Kidney epithelial cell (primary cell): Measurements from ENCODE around the gene SIDT2. TPM values are rescaled to one million over a fixed set of nuclear protein-coding genes. Genes with fewer than 3 reads are reported as not detected.
"Not testable (repeated sequence)": the region's sequence is repeated elsewhere in the genome, so short reads cannot be mapped to it uniquely, and the experiment has no call there.

Source experiments
- DNase-seq: peaks from one replicate; pipeline ENCODE4 v3.0.0-alpha.2; 2010; ENCODE audit warnings: low read depth
- H3K27me3 ChIP-seq: 2 replicates; pipeline ENCODE4 v1.6.0; 2011; ENCODE audit warnings: low read length; ENCODE audit not compliant: control insufficient read depth, insufficient read depth
- H3K36me3 ChIP-seq: 2 replicates; pipeline ENCODE4 v1.5.1; 2011; ENCODE audit warnings: low read length; ENCODE audit not compliant: control insufficient read depth, insufficient read depth
- H3K4me3 ChIP-seq: 2 replicates; pipeline ENCODE4 v1.5.1; 2011; ENCODE audit warnings: low read depth, mild to moderate bottlenecking, control low read depth, low read length
- CTCF ChIP-seq: IDR thresholded peaks from 2 replicates; pipeline ENCODE4 v1.5.1; 2011; ENCODE audit warnings: mild to moderate bottlenecking, moderate library complexity, low read length, control low read depth, inconsistent platforms; ENCODE audit not compliant: insufficient read depth, poor library complexity, severe bottlenecking
- total RNA-seq: library from RNA; depleted of rRNA; stranded (reverse); fragments of >200 nt; gene quantifications from 2 replicates; pipeline ENCODE4 v1.2.3, GENCODE V29; 2015

The SIDT2 gene
- total RNA-seq, 1 donor from 2014 or later: 14.6 TPM

GRCh38 chr11:117205211-117205818 lies 26.8 kb downstream of the SIDT2 start:
- TF ChIP-seq CTCF: no peak
- H3K36me3 ChIP-seq: peaks cover 1% of the 10 kb centered on the region
- DNase-seq: no peak
- no peak overlapping the region for H3K4me3 ChIP-seq
- no peaks in the 10 kb centered on the region for H3K27me3 ChIP-seq

GRCh38 chr11:117206111-117206510 lies 27.6 kb downstream of the SIDT2 start:
- H3K27me3 ChIP-seq, H3K36me3 ChIP-seq, DNase-seq, H3K4me3 ChIP-seq: not testable (repeated sequence)

GRCh38 chr11:117206859-117207258 lies 28.3 kb downstream of the SIDT2 start:
- not testable (repeated sequence) for DNase-seq

GRCh38 chr11:117207481-117207880 lies 28.9 kb downstream of the SIDT2 start:
- not testable (repeated sequence) for H3K36me3 ChIP-seq, DNase-seq, H3K4me3 ChIP-seq, H3K27me3 ChIP-seq

More at GRCh38 chr11:117206859-117207258, 28.3 kb downstream of the SIDT2 start:
- H3K27me3 ChIP-seq, H3K4me3 ChIP-seq, H3K36me3 ChIP-seq: not testable (repeated sequence)

- H3K4me3 ChIP-seq, H3K27me3 ChIP-seq, DNase-seq, H3K36me3 ChIP-seq: not testable (repeated sequence)
Measured at GRCh38 chr11:117208710-117209109, 30.2 kb downstream of the SIDT2 start.

- H3K36me3 ChIP-seq: not testable (repeated sequence)
Measured at GRCh38 chr11:117209351-117210125, 31.0 kb downstream of the SIDT2 start.

GRCh38 chr11:117210620-117211019 lies 32.1 kb downstream of the SIDT2 start:
- Histone ChIP-seq H3K4me3 (no peak overlapping the region), H3K36me3 (no peaks in the 10 kb centered on the region), H3K27me3 (no peaks in the 10 kb centered on the region)
- TF ChIP-seq CTCF: no peak
- no peak for DNase-seq

More at GRCh38 chr11:117209351-117210125, 31.0 kb downstream of the SIDT2 start:
- H3K27me3 ChIP-seq, H3K4me3 ChIP-seq, DNase-seq: not testable (repeated sequence)

- no peaks in the 10 kb centered on the region for H3K36me3 ChIP-seq
- TF ChIP-seq CTCF: no peak
- no peak overlapping the region for H3K4me3 ChIP-seq
- DNase-seq: no peak
- H3K27me3 ChIP-seq: no peaks in the 10 kb centered on the region
Measured at GRCh38 chr11:117212697-117213355, 34.3 kb downstream of the SIDT2 start.
